ENCODE data around the gene CLDN9.

Gene CLDN9

GRCh38 chr16:3058139-3059030 is 45.7 kb downstream of the CLDN9 start:
- peak; percentile 56 for DNase-seq

DNA sequence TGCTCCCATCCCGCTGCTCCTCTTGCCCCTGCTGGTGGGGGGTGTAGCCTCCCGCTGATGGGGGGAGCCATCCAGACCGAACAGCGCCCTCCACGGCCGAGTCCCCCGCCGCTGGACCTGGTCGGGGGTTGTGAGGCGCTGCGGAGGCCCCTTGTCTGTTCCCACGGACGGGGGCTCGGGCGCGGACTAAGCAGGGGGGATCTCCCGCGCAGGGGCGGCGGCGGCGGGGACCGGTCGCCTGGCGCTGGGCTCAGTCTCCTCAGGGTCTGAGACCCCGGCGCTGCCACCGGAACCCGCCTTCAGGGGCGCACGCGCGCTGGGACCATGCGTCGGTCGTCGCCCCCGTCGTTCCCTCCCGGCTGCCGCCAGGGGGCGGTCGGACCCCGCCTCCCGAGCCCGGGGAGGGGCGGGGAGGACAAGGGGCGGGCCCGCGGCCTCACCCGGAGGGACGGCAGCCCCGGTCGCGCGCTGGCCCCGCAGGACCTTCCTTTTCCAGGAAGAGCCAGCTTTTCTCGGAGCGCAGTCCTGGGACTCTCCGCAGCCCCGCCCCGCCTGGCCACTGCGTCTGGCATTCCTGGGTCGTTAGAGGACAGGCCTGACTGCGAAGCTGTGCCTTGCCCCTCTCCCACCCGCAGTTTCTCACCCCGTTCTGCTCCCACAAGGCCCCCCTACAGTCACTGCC is 46.5 kb downstream of the CLDN9 start:
- peak; percentile 92 for DNase-seq

GRCh38 chr16:3059723-3060242 is 47.1 kb downstream of the CLDN9 start:
- DNase-seq: no peak

GRCh38 chr16:3060339-3061127 is 47.8 kb downstream of the CLDN9 start:
- DNase-seq: no peak

DNA sequence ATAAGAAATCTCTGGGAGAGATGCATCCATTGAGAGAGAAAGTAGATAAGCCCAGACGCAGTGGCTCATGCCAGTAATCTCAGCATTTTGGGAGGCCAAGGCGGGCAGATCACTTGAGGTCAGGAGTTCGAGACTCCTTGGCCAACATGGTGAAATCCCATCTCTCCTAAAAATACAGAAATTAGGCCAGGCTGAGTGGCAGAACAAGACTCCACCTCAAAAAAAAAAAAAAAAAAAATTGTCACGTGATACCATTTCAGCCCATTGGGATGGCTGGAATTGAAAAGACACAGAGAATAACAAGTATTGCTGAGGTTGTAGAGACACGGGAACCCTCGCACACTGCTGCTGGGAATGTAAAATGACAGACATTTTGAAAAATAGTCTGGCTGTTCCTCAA is 49.8 kb downstream of the CLDN9 start:
- DNase-seq: no peak

DNA sequence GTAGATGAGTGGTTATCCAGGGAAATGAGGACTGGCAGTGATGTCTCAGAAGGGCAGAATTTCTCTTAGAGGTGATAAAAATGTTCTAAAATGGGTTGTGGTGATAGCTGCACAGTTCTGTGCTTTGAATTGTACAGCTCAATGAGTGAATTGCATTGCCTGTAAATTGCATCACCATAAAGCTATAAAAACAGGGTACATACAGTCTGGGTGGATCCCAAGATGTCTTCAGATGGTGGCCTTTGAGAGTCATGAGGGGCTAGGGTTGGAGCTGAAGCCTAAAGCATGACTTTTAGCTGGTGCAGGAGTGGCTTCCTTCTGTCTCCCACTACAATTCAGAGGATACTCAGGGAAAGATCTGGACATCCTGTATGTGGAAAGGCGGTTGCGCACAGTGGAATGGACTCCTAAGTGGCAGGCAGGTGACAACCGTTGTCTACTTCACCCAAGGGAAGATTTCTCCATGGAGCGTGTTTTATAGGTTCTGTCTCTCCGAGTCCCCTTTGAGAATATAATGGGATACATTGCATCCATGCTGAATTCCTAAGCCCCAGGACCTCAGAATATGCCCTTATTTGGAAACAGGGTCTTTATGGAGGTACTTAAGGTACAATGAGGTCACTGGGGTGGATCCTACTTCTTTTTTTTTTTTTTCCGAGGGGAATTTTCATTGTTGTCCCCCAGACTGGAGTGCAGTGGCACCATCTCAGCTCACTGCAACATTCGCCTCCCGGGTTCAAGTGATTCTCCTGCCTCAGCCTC is 51.1 kb downstream of the CLDN9 start:
- DNase-seq: no peak
